ENCODE results near the gene DNAJC18.

DNAJC18 gene

DNA sequence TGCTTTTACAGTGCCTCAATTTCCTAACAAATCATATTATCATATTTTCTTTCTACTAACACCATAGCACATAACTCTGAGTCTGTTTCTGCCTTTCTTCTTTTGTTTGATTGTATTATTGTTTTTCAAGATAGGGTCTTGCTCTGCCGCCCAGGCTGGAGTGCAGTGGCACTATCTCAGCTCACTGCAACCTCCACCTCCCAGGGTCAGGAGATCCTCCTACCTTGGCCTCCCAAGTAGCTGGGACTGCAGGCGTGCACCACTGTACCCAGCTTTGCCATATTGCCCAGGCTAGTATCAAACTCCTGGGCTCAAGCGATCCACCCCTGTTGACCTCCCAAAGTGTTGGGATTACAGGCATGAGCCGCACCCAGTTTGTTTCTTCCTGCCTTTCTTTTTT, 78.9 kb downstream of the DNAJC18 start:
- no peak for DNase-seq
